ENCODE results near the gene PRKAG2. TPM values are rescaled to one million over a fixed set of nuclear protein-coding genes. Genes with fewer than 3 reads are reported as not detected.

Gene PRKAG2
- total and polyA plus RNA-seq, 2 of the 8 experiments (the other 6 are each of a cell fraction or from before 2014, with no cell fraction given), result 7.5 to 18.1 TPM

DNA sequence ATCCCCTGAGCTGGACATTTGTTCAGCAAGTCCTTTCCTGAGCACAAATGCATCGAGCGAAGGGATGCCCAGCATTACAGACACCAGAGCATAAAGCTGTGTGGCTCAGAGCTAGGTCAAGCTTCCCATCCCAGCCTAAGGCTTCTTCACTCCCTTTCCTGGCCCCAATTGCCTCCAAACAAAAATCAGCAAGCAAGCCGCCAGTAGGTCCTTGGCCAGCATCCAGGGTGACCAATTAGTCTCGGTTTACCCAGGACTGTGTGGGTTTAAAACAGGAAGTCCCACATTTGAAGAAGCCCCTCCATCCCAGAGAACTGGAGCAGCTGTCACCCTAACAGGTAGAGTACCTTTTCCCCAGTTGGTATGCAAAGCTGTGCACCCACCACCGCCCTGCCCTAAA lies 51.2 kb downstream of the PRKAG2 start (continued):
- TF ChIP-seq MAFK (IDR thresholded peaks at IDR 0.05; ENCODE audit: low read depth, low read length) (no peak), CHD2 (IDR thresholded peaks at IDR 0.05; ENCODE audit: low read length) (no peak), KDM5A (IDR thresholded peaks at IDR 0.05; ENCODE audit: low read length) (no peak), GABPA (IDR thresholded peaks at IDR 0.05; ENCODE audit: borderline replicate concordance, insufficient read depth, low read length) (no peak)
- TF ChIP-seq, protein P1, sequence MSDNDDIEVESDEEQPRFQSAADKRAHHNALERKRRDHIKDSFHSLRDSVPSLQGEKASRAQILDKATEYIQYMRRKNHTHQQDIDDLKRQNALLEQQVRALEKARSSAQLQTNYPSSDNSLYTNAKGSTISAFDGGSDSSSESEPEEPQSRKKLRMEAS (IDR thresholded peaks at IDR 0.05), result no peak

Data from H1 (cell line).